GM21360 (cell line): ENCODE measurements around the gene GRIN3B.

Source experiments
- ATAC-seq: cut with Tn5 transposase; IDR thresholded peaks from one replicate; pipeline ENCODE4 v1.9.1; 2021; ENCODE audit warnings: mild to moderate bottlenecking, moderate library complexity; ENCODE audit not compliant: unreplicated experiment

The GRIN3B gene

DNA sequence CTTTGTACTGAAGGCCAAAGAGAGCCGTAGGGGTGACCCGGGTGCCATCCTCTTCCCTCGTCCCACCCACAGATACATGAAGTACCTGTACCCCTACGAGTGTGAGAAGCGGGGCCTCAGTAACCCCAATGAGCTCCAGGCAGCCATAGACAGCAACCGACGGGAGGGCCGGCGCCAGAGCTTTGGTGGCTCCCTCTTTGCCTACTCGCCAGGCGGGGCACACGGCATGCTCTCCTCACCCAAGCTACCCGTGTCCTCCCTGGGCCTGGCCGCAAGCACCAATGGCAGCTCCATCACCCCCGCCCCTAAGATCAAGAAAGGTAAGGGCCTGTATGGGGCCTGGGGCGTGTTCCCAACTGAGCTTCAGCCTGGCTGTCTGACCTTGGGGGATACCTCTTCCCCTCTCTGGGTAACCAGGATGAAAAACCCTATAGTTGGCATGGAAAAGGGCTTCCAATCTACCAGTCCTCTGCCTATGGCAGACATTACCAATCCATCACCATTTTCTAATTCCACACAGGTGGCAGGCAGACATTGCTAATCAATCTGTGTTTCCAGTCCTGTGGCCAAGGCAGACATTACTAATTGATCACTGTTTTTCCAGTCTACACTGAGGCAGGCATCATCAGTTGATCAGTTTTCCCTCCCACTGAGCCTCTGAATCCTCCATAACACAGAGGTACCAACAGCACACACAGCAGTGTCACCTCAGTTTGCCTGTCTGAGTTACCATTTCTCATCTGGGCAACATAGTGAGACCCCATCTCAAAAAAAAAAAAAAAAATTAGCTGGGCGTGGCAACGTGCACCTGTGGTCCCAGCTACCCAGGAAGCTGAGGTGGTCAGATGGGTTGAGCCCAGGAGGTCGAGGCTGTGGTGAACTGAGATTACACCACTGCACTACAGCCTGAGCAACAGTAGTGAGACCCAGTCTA is 35.2 kb upstream of the GRIN3B start:
- no peak for ATAC-seq

GRCh38 chr19:966485-967088 is 33.6 kb upstream of the GRIN3B start:
- no peak for ATAC-seq

DNA sequence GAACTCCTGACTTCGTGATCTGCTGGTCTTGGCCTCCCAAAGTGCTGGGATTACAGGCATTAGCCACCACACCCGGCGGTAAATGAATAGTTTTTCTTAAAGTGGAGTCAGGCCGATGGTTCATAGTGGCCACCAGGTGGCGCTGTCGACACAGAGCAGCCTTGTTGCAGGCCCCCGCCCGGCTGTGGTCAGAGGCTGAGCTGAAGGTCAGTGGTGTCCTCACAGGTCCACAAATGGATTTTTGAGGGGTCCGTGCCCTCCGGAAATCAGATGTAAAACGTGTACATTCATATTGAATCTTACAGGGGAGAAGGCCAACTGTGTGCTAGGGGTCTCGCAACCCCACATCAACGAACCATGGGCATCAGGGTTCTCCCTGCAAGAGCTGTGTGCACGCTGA is 29.5 kb upstream of the GRIN3B start:
- ATAC-seq = no peak

GRCh38 chr19:971795-972194 is 28.4 kb upstream of the GRIN3B start:
- ATAC-seq = no peak

GRCh38 chr19:972281-972680 is 27.9 kb upstream of the GRIN3B start:
- ATAC-seq = no peak

DNA sequence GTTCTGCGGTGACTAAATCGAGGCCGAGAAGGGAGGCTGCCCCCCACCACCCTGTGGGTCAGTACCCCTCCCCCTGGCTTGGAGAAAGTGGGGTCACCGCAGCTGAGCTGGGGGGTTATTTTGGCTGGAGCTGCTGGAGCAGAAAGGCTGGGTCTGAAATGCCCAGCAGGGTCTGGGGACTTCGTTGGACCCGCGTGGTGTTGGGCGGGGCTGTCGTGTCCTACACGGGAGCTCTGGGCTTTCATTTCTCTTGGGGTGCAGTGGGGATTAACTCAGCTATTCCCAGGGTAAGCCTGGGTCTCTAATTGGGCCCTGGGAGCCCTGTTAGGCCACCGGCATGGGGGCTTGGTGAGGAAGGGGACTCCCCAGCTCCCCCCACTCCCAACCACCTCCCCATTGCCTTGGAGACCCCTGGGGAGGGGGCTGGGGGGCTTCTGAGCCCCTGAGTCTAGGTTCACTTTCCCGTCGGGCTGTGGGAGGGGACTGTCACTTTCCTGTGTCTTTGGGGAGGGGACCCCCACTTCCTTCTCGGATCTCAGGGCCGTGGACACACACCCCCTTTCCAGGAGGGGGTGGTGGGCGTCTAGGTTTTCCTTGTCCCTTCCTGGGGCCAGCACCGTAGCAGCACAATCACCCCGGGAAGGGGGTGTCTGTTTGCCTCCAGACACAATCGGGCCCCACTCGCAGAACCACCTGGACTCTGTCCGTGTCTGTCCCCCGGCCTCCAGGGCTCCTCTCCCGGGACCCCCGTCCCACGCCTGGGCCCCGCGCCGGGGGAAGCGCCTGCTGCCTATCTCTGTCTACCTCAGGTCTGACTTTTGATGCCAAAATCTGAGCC is 26.3 kb upstream of the GRIN3B start:
- ATAC-seq = no peak

DNA sequence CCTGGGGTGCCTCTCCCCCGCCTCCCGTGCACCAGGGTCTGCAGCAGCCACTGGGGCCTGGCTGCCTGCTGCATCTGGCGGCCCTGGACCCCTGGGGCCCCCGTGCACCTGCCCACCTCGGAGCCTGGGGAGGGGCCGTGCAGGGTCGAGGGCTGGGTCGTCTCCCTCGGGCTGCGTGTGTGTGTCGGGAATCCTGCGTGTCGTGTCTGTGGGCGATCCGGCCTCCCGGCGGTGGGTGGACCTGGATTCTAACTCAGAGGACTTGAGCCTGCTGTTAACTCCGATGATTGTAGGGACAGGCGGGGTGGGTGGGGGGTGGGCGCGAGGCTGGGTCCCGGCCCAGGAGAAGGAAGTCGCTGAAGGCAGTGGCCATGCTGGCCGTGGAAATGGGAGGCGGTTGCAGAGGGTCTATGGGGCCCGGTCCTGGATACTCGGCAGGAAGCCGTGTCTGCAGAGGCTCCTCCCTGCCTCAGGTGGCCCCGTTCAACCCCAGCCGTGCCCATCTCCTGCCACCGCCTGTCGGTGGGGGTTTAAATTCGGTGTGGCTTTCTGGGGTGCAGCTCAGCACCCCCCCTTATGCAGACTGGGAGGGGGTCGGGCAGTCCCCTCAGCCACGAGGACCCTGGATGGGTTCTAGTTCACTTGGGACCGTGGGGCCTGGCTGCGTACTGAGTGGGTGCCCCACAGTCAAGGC is 25.5 kb upstream of the GRIN3B start:
- ATAC-seq = no peak

GRCh38 chr19:976476-976875 is 23.7 kb upstream of the GRIN3B start:
- ATAC-seq = no peak

DNA sequence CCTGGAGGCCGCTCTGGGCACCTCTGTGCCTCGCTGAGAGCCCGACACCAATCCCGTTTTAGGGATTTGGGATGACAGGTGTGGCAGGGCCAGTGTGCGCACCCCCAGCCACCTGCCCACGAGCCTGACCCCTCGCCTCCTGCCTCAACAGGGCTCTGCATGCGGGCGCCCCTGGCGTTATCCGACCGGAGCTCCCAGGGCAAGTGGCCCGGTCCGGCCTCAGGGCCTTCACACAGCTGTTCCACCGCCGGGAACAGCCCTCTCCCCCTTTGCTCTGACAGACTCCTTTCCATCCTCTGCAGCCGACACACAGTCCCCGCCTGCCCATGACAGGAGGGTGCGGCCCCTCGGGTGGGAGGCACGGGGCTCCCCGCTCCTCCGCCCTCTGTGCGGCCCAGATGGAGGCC is 23.2 kb upstream of the GRIN3B start:
- ATAC-seq = no peak

- no peak for ATAC-seq
Observed at GRCh38 chr19:979318-979741, 20.9 kb upstream of the GRIN3B start.

- no peak for ATAC-seq
Observed at GRCh38 chr19:980133-980998, 19.9 kb upstream of the GRIN3B start.

DNA sequence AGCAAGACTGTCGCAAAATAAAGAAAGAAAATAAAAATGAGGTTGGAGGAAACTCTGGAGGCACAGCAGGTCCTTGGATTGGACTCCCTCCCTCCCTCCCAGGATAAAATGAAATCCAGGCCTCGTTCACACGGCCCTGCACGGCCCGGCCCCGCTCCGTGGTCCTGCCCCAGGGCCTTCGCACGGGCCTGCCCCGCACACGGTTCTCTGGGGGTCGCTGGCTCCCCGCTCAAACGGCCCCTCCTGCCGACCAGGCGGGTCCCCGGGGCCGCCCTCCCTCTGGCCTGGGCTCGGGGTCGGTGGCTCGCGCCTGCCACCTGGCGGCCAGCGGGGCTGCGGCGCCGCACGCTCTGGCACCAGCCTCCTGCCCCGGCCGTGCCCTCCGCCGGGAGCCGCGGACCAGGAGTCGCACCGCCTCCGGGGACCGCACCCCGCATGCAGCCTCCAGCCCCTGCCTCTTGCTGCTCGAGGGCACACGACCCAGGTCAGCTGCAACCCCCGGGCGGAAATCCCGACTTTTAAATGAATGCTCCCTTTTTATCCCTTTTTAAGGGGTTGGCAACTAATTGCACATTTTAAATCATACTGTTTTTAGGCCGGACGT is 17.6 kb upstream of the GRIN3B start:
- peak; percentile 57 for ATAC-seq

- peak; percentile 77 for ATAC-seq
Observed at GRCh38 chr19:984165-984967, 15.9 kb upstream of the GRIN3B start, which contains the start of gene WDR18. Gene WDR18, plus strand, starts transcription at chr19:984345. Its CDS starts 9 bp downstream, at chr19:984354.

DNA sequence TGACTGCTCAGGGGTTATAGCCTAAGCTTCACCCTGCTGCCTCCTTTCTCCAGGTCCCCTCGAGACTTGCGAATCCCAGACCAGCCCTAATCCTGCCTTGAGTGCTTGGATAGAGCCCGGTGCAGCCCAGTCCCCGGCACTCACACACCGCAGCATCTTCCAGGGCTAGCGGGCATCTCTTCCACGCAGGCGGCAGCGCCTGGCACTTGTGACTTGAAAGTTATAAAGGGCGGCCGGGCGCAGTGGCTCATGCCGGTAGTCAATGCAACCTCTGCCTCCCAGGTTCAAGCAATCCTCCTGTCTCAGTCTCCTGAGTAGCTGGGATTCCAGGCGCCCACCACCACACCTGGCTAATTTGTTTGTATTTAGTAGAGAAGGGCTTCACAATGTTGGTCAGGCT is 14.1 kb upstream of the GRIN3B start:
- ATAC-seq = no peak

GRCh38 chr19:988081-988480 is 12.1 kb upstream of the GRIN3B start:
- ATAC-seq = no peak

DNA sequence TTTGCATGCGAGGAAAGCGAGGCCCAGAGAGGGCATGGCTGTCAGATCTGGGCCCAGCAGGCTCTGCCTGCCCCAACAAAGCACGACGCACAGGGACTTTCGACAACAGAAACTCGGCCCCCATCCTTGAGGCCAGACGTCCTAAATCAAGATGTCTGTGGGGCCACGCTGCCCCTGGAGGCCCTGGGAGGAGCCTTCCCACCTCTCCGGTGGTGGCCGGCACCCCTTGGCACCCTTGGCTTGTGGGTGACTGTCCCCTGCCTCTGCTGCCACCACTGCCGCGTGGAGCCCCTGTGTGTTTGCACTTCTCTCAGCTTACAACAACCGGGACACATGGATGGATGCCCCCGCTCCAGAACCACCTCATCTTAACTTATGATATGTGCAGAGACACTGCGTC is 11.7 kb upstream of the GRIN3B start:
- no peak for ATAC-seq

- no peak for ATAC-seq
Observed at GRCh38 chr19:989381-990081, 10.7 kb upstream of the GRIN3B start.

DNA sequence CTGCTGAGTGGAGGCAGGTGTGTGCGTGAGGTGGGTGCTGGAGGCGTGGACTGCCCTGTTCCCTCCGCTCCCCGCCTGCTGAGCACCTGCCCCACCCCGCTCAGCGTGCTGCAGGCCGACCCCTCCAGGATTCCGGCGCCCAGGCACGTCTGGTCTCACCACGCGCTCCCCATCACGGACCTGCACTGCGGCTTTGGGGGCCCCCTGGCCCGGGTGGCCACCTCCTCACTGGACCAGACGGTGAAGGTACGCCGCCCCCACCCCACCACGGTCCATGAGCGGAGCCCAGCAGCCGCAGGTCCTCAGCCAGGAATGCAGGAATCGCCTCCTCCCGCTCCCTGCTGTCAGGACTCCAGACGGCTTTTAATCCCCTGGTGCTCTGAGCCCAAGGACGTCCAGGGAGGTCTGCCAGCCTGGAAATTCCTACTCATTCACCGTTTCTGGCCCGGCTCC is 10.1 kb upstream of the GRIN3B start:
- ATAC-seq = no peak
